Mucosa of gallbladder (tissue), 1 donor: ENCODE data around the gene CDCA4. TPM values are rescaled to one million over a fixed set of nuclear protein-coding genes. Genes with fewer than 3 reads are reported as not detected.
"Not testable (repeated sequence)": the region's sequence is repeated elsewhere in the genome, so short reads cannot be mapped to it uniquely, and the experiment has no call there.

Experiments
- DNase-seq: peaks from one replicate; pipeline ENCODE4 v3.0.0-alpha.2; 2020; ENCODE audit warnings: low spot score
- total RNA-seq: library from RNA; stranded (reverse); gene quantifications from one replicate; pipeline ENCODE4 v1.2.1, GENCODE V29; 2021
- donor health status: DM: no; HTN: no; CAD: no.

The CDCA4 gene
- 5.4 TPM for total RNA-seq

GRCh38 chr14:105020815-105021655, at the start of gene CDCA4:
Gene CDCA4, minus strand, starts transcription at chr14:105021083. Its CDS starts 9,154 bp downstream, at chr14:105011929.
- DNase-seq: peak; percentile 98

GRCh38 chr14:105069871-105070759, 49.2 kb upstream of the CDCA4 start:
- no peak for DNase-seq

GRCh38 chr14:105069522-105069870, 48.6 kb upstream of the CDCA4 start:
- DNase-seq: no peak

- DNase-seq: no peak
Measured at GRCh38 chr14:105068818-105069217, 47.9 kb upstream of the CDCA4 start.

- no peak for DNase-seq
Measured at GRCh38 chr14:105067969-105068301, 47.1 kb upstream of the CDCA4 start.

GRCh38 chr14:105067140-105067968, 46.5 kb upstream of the CDCA4 start:
- DNase-seq: no peak

GRCh38 chr14:105066240-105067071, 45.6 kb upstream of the CDCA4 start:
- no peak for DNase-seq

- DNase-seq: peak; percentile 66
Measured at GRCh38 chr14:105065280-105066228, 44.7 kb upstream of the CDCA4 start, which contains the start of gene GPR132. Gene GPR132, minus strand, starts transcription at chr14:105065430. Its CDS starts 10,010 bp downstream, at chr14:105055420.

GRCh38 chr14:105064721-105065143, 43.8 kb upstream of the CDCA4 start:
- peak; percentile 58 for DNase-seq

- no peak for DNase-seq
Measured at GRCh38 chr14:105064001-105064400, 43.1 kb upstream of the CDCA4 start.

GRCh38 chr14:105063506-105063905, 42.6 kb upstream of the CDCA4 start:
- DNase-seq: not testable (repeated sequence)

- no peak for DNase-seq
Measured at GRCh38 chr14:105063056-105063455, 42.2 kb upstream of the CDCA4 start.

- no peak for DNase-seq
Measured at GRCh38 chr14:105062048-105062433, 41.2 kb upstream of the CDCA4 start.

- DNase-seq: no peak
Measured at GRCh38 chr14:105061428-105062047, 40.7 kb upstream of the CDCA4 start.

GRCh38 chr14:105060751-105061427, 40.0 kb upstream of the CDCA4 start:
- no peak for DNase-seq

- DNase-seq: no peak
Measured at GRCh38 chr14:105059925-105060565, 39.2 kb upstream of the CDCA4 start.

GRCh38 chr14:105059035-105059924, 38.4 kb upstream of the CDCA4 start:
- no peak for DNase-seq
